HUDEP-2 (cell line): Measurements from ENCODE around the gene AHNAK.

ENCODE experiments used
- DNase-seq, 76 experiments: peaks; one replicate each; lab custom pipeline; 2025; ENCODE audit not compliant: unreplicated experiment in 76 of 76; lab: John Stamatoyannopoulos, UW

The AHNAK gene

GRCh38 chr11:62418136-62418535 is 128.5 kb downstream of the AHNAK start:
- DNase-seq, result no peak

- no peak for DNase-seq
These were observed 130.0 kb downstream of the AHNAK start for GRCh38 chr11:62416596-62416995.

GRCh38 chr11:62413060-62413696 is 133.4 kb downstream of the AHNAK start:
- DNase-seq, result no peak

GRCh38 chr11:62411524-62411923 is 135.1 kb downstream of the AHNAK start:
- no peak for DNase-seq

- no peak for DNase-seq
These were observed 135.6 kb downstream of the AHNAK start for GRCh38 chr11:62410972-62411371.

GRCh38 chr11:62409831-62410230 is 136.8 kb downstream of the AHNAK start:
- no peak for DNase-seq

- no peak for DNase-seq
These were observed 140.6 kb downstream of the AHNAK start for GRCh38 chr11:62406034-62406433.

GRCh38 chr11:62404901-62405300 is 141.7 kb downstream of the AHNAK start:
- no peak for DNase-seq

- no peak for DNase-seq
These were observed 142.2 kb downstream of the AHNAK start for GRCh38 chr11:62404435-62404834.

- no peak for DNase-seq
These were observed 143.5 kb downstream of the AHNAK start for GRCh38 chr11:62402960-62403730.

- peak in 69 of 76 experiments; percentile 20 to 81 (median 65) for DNase-seq
These were observed 144.2 kb downstream of the AHNAK start for GRCh38 chr11:62402226-62402959.

- DNase-seq, result peak in 5 of 76 experiments; percentile 25 to 47 (median 33)
These were observed 144.8 kb downstream of the AHNAK start for GRCh38 chr11:62401811-62402210.

GRCh38 chr11:62401356-62401755 is 145.2 kb downstream of the AHNAK start:
- DNase-seq, result peak in 1 of 76 experiments; percentile 43

- DNase-seq, result peak in 69 of 76 experiments; percentile 9 to 78 (median 54)
These were observed 145.8 kb downstream of the AHNAK start for GRCh38 chr11:62400760-62401159.

GRCh38 chr11:62400281-62400680 is 146.3 kb downstream of the AHNAK start:
- DNase-seq, result peak in 1 of 76 experiments; percentile 37

- no peak for DNase-seq
These were observed 146.7 kb downstream of the AHNAK start for GRCh38 chr11:62399878-62400266.

- DNase-seq, result peak in 9 of 76 experiments; percentile 6 to 38 (median 14)
These were observed 147.3 kb downstream of the AHNAK start for GRCh38 chr11:62399172-62399877.

GRCh38 chr11:62398011-62398994 is 148.3 kb downstream of the AHNAK start:
- peak in 60 of 76 experiments; percentile 11 to 71 (median 44) for DNase-seq

- DNase-seq, result peak in 4 of 76 experiments; percentile 12 to 48 (median 15)
These were observed 150.6 kb downstream of the AHNAK start for GRCh38 chr11:62395885-62396551.
